ENCODE results near the gene CD209. TPM values are rescaled to one million over a fixed set of nuclear protein-coding genes. Genes with fewer than 3 reads are reported as not detected.
"Not testable (repeated sequence)": the region's sequence is repeated elsewhere in the genome, so short reads cannot be mapped to it uniquely, and the experiment has no call there.

The CD209 gene
- total and polyA plus RNA-seq, 5 experiments from 2014 or later = 0.11 to 0.26 TPM; not detected in 3

DNA sequence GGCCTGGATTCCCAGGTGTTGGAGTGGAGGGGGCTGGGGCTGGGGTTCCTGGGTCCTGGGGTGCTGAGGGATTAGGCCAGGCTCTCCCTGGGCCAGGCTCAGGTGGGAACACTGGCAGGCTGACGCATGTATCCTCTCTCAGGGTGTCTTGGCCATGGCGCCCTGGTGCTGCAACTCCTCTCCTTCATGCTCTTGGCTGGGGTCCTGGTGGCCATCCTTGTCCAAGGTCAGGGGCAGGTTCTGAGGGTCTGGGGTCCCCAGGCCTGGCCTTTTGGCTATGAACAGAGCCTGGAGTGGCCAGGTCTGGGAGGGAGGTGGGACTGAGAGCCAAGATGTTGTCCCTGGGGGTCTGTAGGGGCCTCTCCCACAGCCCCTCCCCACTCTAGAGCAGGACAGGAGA lies 17.7 kb upstream of the CD209 start:
- H3K9me3 Mint-ChIP-seq, DNase-seq, H3K36me3 Mint-ChIP-seq, POLR2A ChIA-PET, ATAC-seq, H3K4me3 Mint-ChIP-seq, H3K27me3 Mint-ChIP-seq: not testable (repeated sequence)
- H3K27ac Mint-ChIP-seq = peak overlapping the region in 1 of 10 donors; percentile 56
- peaks cover 4 to 13% (median 8%) of the 10 kb centered on the region in 4 donors for H3K4me1 Mint-ChIP-seq

DNA sequence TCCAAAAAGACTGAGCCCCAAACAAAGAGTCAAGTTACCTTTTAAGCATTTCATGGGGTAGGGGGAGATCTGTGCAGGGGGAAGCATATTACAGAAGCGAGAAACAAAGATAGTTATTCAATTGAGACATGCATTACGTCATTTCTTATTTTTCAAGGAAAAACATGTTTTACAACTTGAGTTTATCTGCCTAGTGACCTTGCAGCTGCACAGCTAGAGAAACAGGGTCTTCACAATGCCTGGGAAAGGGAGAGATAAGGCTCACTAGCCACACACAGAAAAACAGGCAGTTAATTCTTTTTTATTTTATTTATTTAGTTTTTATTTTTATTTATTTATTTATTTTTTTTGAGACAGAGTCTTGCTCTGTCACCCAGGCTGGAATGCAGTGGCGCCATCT lies 16.8 kb upstream of the CD209 start:
- H3K36me3 Mint-ChIP-seq, H3K27me3 Mint-ChIP-seq, DNase-seq, H3K4me3 Mint-ChIP-seq, H3K9me3 Mint-ChIP-seq, ATAC-seq, POLR2A ChIA-PET, H3K27ac Mint-ChIP-seq: not testable (repeated sequence)
- H3K4me1 Mint-ChIP-seq = peaks cover 4 to 13% (median 8%) of the 10 kb centered on the region in 4 donors

DNA sequence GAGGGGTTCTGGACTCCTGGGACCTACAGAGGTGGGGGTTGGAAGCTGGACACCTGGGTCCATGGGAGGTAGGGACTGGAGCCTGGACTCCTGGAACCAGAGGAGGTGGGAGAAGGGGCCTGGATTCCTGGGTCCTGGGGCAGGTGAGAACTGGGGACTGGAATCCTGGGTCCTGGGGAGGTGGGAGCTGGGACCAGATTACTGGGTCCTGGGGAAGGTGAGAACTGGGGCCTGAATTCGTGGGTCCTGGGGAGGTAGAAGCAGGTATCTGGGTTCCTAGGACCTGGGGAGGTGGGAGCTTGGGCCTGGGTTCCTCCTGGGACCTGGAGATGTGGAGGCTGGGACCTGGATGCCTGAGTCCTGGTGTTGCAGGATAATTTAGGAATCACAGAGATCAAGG lies 16.4 kb upstream of the CD209 start:
- POLR2A ChIA-PET = no interaction called here
- DNase-seq = no peak
- Mint-ChIP-seq H3K27me3 (peaks cover 0 to 5% (median 0%) of the 10 kb centered on the region in 5 donors), H3K4me3 (no peak overlapping the region), H3K9me3 (peaks cover 1 to 14% (median 11%) of the 10 kb centered on the region in 9 donors), H3K27ac (peak overlapping the region in 1 of 10 donors; percentile 56), H3K4me1 (peaks cover 4 to 13% (median 8%) of the 10 kb centered on the region in 4 donors), H3K36me3 (peaks cover 3 to 11% (median 7%) of the 10 kb centered on the region in 3 donors)
- no peak for ATAC-seq

DNA sequence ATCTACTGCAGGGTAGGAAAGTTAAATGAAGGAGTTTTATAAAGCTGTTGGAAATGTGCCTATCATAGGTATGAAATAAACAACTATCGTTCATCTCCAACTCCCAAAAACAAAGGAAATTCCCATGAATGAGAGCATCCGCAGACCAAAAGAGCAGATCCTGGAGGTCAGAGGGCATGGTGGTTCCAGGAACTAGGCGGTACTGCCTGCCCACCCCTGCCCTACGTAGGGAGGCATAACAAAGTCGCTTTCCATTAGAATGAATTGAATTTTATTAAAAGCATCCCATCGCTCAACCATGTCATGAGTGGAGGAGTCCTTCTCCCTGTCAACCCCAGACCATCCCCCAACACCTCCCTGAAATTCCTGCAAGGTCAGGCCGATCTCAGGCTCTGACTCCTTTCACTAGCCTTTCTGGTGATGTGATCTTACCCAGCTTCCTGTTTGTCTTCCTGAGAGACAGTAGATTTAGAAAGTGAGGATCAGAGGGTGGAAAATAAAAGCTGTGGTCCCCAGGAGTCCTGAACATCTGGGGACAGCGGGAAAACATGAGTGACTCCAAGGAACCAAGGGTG lies 15.5 kb upstream of the CD209 start, which contains the start of gene CLEC4M:
CLEC4M (plus strand) TSS at position 525 of the 575 bp plus-strand sequence; CDS start at position 549, 24 bp downstream.
- no peak for ATAC-seq
- peaks cover 0 to 5% (median 0%) of the 10 kb centered on the region in 5 donors for H3K27me3 Mint-ChIP-seq
- H3K4me1 Mint-ChIP-seq = peaks cover 4 to 13% (median 8%) of the 10 kb centered on the region in 4 donors
- H3K27ac Mint-ChIP-seq = peak within 1 kb of the TSS in 2 of 10 donors; percentile 48 to 56
- H3K36me3 Mint-ChIP-seq = peaks cover 3 to 18% (median 14%) of the 10 kb centered on the region in 3 donors
- H3K4me3 Mint-ChIP-seq = no peak within 1 kb of the TSS
- DNase-seq = no peak
- POLR2A ChIA-PET = no interaction called here
- peaks cover 4 to 22% (median 16%) of the 10 kb centered on the region in 9 donors for H3K9me3 Mint-ChIP-seq

DNA sequence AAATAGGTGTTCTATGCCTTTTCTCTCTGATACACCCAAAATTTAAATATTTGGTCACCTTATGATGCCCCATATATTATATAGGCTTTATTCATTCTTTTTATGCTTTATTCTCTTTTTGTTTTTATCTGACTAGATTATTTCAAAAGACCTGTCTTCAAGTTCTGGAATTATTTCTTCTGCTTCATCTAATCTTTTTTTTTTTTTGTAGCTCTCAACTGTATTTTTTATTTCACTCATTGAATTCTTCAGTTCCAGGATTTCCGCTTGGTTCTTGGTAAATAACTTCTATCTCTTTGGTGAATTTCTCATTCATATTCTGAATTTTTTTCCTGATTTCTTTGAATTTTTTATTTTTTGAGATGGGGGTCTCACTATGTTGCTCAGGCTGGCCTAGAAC lies 11.8 kb upstream of the CD209 start:
- Mint-ChIP-seq H3K4me3 (no peak overlapping the region), H3K36me3 (peaks cover 3 to 30% (median 26%) of the 10 kb centered on the region in 3 donors), H3K27me3 (no peaks in the 10 kb centered on the region), H3K4me1 (peaks cover 4 to 13% (median 7%) of the 10 kb centered on the region in 4 donors), H3K9me3 (peaks cover 9 to 48% (median 35%) of the 10 kb centered on the region in 9 donors), H3K27ac (no peak overlapping the region)
- ATAC-seq (no peak), DNase-seq (no peak)
- POLR2A ChIA-PET = no interaction called here

DNA sequence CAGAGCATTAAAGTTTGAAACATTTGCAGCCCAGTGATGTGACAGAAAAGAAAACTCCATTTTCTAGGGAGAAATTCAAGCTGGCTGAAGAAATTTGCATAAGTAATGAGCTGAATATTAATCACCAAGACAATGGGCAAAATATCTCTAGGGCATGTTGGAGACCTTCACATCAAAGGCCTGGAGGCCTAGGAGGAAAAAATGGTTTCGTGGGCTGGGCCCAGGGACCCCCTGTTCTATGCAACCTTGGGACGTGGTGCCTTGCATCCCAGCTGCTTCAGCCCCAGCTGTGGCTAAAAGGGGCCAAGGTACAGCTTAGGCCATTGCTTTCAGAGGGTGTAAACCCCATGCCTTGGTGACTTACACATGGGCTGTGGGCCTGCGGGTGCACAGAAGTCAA lies 10.0 kb upstream of the CD209 start:
- Mint-ChIP-seq H3K4me1 (peaks cover under 1 to 5% (median 2%) of the 10 kb centered on the region in 4 donors), H3K4me3 (no peak overlapping the region), H3K27ac (no peak overlapping the region), H3K36me3 (peaks cover 3 to 30% (median 26%) of the 10 kb centered on the region in 3 donors), H3K9me3 (peaks cover 9 to 49% (median 35%) of the 10 kb centered on the region in 9 donors), H3K27me3 (no peaks in the 10 kb centered on the region)
- DNase-seq (no peak), ATAC-seq (no peak)
- POLR2A ChIA-PET = no interaction called here

DNA sequence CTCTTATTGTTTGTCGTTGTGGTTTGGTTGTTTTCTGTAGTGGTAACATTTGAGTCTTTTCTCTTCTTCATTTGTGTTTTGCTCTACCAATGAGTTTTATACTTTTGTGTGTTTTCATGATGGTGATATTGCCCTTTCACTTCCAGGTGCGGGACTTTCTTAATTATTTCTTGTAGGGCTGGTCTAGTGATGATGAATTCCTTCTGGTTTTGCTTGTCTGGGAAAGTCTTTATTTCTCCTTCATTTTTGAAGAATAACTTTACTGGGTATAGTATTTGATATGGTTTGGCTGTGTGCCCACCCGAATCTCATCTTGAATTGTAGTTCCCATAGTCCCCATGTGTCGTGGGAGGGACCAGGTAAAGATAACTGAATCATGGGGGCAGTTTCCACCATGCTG lies 8.9 kb upstream of the CD209 start:
- peaks cover 9 to 49% (median 35%) of the 10 kb centered on the region in 9 donors for H3K9me3 Mint-ChIP-seq
- DNase-seq (no peak), ATAC-seq (no peak)
- peaks cover 1 to 10% (median 4%) of the 10 kb centered on the region in 4 donors for H3K4me1 Mint-ChIP-seq
- H3K27ac Mint-ChIP-seq = no peak overlapping the region
- H3K36me3 Mint-ChIP-seq = peaks cover 3 to 30% (median 26%) of the 10 kb centered on the region in 3 donors
- POLR2A ChIA-PET = no interaction called here
- H3K4me3 Mint-ChIP-seq = no peak overlapping the region
- no peaks in the 10 kb centered on the region for H3K27me3 Mint-ChIP-seq

DNA sequence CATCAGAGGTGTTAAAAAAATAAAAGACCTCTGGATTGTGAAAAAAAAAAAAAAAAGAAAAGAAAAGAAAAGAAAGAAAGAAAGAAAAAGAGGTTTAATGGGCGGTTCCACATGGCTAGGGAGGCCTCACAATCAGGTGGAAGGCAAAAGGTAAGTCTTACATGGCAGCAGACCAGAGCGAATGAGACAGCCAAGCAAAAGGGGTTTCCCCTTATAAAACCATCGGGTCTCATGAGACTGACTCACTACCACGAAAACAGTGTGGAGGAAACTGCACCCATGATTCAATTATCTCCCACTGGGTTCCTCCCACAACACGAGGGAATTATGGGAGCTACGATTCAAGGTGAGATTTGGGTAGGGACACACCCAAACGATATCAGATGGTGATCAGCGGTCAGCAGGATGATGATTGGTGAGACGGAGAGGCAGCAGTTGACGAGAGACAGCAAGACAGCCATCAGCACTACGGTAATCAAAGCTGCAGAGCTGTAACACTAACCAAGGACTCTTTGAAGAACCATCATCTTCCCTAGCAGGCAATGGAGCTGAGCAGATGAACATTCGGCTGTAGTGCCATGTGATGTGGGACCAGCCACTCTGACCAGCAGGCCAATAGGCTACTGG lies 3.9 kb upstream of the CD209 start:
- H3K4me1 Mint-ChIP-seq = peaks cover 7 to 28% (median 20%) of the 10 kb centered on the region in 4 donors
- DNase-seq = peak in 3 of 10 donors; percentile 14 to 71 (median 43)
- H3K27me3 Mint-ChIP-seq = peaks cover 0 to 10% (median 2%) of the 10 kb centered on the region in 5 donors
- peaks cover 0 to 5% (median 4%) of the 10 kb centered on the region in 3 donors for H3K36me3 Mint-ChIP-seq
- peak overlapping the region in 5 of 10 donors; percentile 5 to 85 (median 72) for H3K27ac Mint-ChIP-seq
- H3K9me3 Mint-ChIP-seq = peaks cover 0 to 20% (median 13%) of the 10 kb centered on the region in 9 donors
- POLR2A ChIA-PET = interaction anchor here (0.5 kb wide), 1 partner anchor 27 kb away, joined by 4 read pairs; no protein-coding TSS in a partner anchor
- peak overlapping the region in 3 of 10 donors; percentile 13 to 24 (median 21) for H3K4me3 Mint-ChIP-seq
- peak; percentile 65 to 92 for ATAC-seq

DNA sequence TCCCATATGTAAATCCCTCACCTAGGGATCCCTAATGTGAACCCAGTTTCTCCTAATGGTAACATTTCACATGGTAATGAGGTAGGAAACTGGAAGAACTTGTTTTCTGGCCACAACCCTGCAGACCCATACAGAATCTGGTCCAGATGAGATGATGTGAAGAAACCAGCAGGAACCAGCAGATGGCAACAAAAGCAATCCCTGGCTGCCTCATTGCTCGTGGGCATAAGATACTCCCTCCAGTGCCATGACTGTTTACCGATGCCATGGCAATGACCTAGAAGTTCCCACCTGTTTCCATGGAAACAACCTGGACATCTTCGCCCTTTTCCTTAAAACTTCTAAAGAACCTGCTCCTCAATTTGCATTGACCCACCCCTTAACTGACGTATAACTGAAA lies 1.4 kb upstream of the CD209 start:
- Mint-ChIP-seq H3K27ac (no peak overlapping the region), H3K27me3 (peaks cover 0 to 10% (median 2%) of the 10 kb centered on the region in 5 donors), H3K4me3 (no peak overlapping the region), H3K4me1 (peaks cover 9 to 39% (median 20%) of the 10 kb centered on the region in 4 donors), H3K9me3 (peaks cover 0 to 11% (median 0%) of the 10 kb centered on the region in 9 donors), H3K36me3 (no peaks in the 10 kb centered on the region)
- POLR2A ChIA-PET = interaction anchor here (0.7 kb wide), 1 partner anchor 9 kb away, joined by 3 read pairs; no protein-coding TSS in a partner anchor
- no peak for ATAC-seq
- no peak for DNase-seq

DNA sequence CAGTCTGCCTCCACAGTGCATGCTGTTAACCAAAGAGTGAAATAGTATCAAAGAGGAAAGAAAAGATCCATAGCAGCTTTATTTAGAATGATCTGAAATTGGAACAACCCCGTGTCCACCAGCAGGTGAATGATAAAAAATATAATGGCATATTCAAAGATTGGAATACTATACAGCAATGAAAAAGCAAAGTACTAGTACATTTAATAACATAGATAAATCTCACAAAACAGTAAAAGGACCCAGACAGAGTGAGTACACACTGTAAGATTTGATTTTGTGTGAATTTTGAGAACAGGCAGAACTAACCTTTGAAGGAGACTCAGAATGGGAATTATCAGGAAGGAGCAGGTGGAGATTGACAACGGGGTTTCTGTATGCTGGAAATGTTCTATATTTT lies 837 bp upstream of the CD209 start:
- POLR2A ChIA-PET = interaction anchor here (0.5 kb wide), 1 partner anchor 22 kb away, joined by 4 read pairs; no protein-coding TSS in a partner anchor
- Mint-ChIP-seq H3K4me1 (peaks cover 9 to 41% (median 19%) of the 10 kb centered on the region in 4 donors), H3K9me3 (peaks cover 0 to 11% (median 0%) of the 10 kb centered on the region in 9 donors), H3K4me3 (no peak overlapping the region), H3K27ac (no peak overlapping the region), H3K36me3 (no peaks in the 10 kb centered on the region), H3K27me3 (peaks cover 0 to 10% (median 2%) of the 10 kb centered on the region in 5 donors)
- DNase-seq (no peak), ATAC-seq (no peak)

DNA sequence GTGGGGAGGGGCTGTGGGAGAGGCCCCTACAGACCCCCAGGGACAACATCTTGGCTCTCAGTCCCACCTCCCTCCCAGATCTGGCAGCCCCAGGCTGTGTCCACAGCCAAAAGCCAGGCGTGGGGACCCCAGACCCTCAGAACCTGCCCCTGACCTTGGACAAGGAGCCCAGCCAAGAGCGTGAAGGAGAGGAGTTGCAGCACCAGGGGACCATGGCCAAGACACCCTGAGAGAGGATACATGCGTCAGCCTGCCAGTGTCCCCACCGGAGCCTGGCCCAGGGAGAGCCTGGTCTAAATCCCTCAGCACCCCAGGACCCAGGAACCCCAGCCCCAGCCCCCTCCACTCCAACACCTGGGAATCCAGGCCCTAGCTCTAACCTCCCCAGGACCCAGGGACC lies 1.0 kb downstream of the CD209 start:
- H3K9me3 Mint-ChIP-seq, POLR2A ChIA-PET, DNase-seq, H3K4me3 Mint-ChIP-seq, ATAC-seq, H3K36me3 Mint-ChIP-seq, H3K27ac Mint-ChIP-seq: not testable (repeated sequence)
- Mint-ChIP-seq H3K4me1 (peaks cover 8 to 40% (median 17%) of the 10 kb centered on the region in 4 donors), H3K27me3 (peaks cover 0 to 14% (median 2%) of the 10 kb centered on the region in 5 donors)

DNA sequence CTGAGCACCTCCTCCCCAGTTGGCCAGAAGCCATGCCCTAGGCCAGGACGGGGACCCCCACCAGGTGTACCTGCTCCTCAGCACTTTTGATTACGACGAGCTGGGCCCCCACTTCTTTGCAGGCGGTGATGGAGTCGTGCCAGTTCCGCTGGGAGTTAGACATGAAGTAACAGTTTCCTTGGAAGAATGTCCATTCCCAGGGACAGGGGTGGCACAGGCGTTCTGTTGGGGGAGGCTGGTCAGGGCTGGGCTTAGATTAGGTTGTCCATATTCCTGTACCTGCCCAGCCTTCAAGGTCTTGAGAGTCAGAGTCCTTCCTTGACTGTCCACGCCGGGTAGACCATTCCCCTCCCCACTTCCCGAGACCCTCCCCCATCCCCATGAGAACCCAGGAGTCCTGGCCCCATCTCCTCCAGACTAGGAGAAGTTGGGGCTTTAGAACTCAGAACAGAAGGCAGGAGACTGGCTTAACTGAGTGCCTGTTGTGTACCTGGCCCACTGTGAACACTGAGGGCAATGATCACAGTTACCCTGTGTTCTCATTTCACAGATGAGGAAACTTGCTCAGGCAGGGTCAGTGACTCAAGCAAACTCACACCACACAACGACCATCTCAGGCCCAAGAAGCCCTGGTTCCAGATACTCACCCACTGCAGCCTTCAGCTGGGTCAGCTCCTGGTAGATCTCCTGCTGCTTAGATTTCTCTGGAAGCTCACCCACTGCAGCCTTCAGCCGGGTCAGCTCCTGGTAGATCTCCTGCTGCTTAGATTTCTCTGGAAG lies 2.3 kb downstream of the CD209 start:
- no peaks in the 10 kb centered on the region for H3K36me3 Mint-ChIP-seq
- H3K27ac Mint-ChIP-seq = peak overlapping the region in 2 of 10 donors; percentile 19 to 62
- H3K27me3 Mint-ChIP-seq = peaks cover 0 to 14% (median 3%) of the 10 kb centered on the region in 5 donors
- POLR2A ChIA-PET = interaction anchor here (0.5 to 1.2 kb wide), 3 partner anchors 14 to 69 kb away, joined by 3 to 4 read pairs (median 3); no protein-coding TSS in a partner anchor
- DNase-seq (no peak), ATAC-seq (no peak)
- H3K4me3 Mint-ChIP-seq = no peak overlapping the region
- H3K4me1 Mint-ChIP-seq = peaks cover 0 to 30% (median 6%) of the 10 kb centered on the region in 4 donors
- peaks cover 0 to 5% (median 0%) of the 10 kb centered on the region in 9 donors for H3K9me3 Mint-ChIP-seq

Data from naive thymus-derived CD8-positive, alpha-beta T cell (primary cell).